Left ventricle myocardium superior (tissue), 1 donor: Measurements from ENCODE around the gene TRNP1. TPM values are rescaled to one million over a fixed set of nuclear protein-coding genes. Genes with fewer than 3 reads are reported as not detected.

ENCODE experiments used
- ATAC-seq: fragments of 200-7000 bp; cut with Tn5 transposase; one replicate; pipeline ENCODE4 v1.9.1; 2020; ENCODE audit warnings: mild to moderate bottlenecking, moderate library complexity
- DNase-seq: peaks from one replicate; pipeline ENCODE4 v3.0.0-alpha.2; 2020
- intact Hi-C: fragments of 100-400 bp; cut with micrococcal nuclease; formaldehyde crosslinking; loops from one replicate; pipeline ENCODE4 v1.11.0; 2022
- total RNA-seq: library from RNA; stranded (reverse); fragmentation: NEBNext Ultra II Directional; extraction: Animal tissue kit (Norgen Biotek cat#: 25700); gene quantifications from one replicate; pipeline ENCODE4 v1.2.1, GENCODE V29; 2021
- donor health status: DM: no; HTN: yes; CAD: no; lungs with severe emphysema.

TRNP1 gene
- total RNA-seq, 1 donor from 2014 or later, result 27.4 TPM

- DNase-seq (no peak), ATAC-seq (no peak)
- intact Hi-C loops, result no loop called here
These were observed 22.9 kb downstream of the TRNP1 start for GRCh38 chr1:27016376-27016775.

- DNase-seq (no peak), ATAC-seq (no peak)
- intact Hi-C loops, result no loop called here
These were observed 23.7 kb downstream of the TRNP1 start for GRCh38 chr1:27017207-27017606.

GRCh38 chr1:27018316-27018715, 24.8 kb downstream of the TRNP1 start:
- intact Hi-C loops, result no loop called here
- DNase-seq (no peak), ATAC-seq (no peak)

- DNase-seq, result no peak
- intact Hi-C loops, result no loop called here
- ATAC-seq, result no peak
These were observed 28.0 kb downstream of the TRNP1 start for GRCh38 chr1:27021354-27022031.

GRCh38 chr1:27025718-27026117, 32.2 kb downstream of the TRNP1 start:
- DNase-seq (no peak), ATAC-seq (no peak)
- intact Hi-C loops, result no loop called here

GRCh38 chr1:27026621-27027574, 33.4 kb downstream of the TRNP1 start:
- DNase-seq, result peak; percentile 41
- peak; percentile 26 for ATAC-seq
- intact Hi-C loops, result no loop called here

GRCh38 chr1:27027575-27028250, 34.2 kb downstream of the TRNP1 start:
- ATAC-seq (no peak), DNase-seq (no peak)
- intact Hi-C loops, result no loop called here

- intact Hi-C loops, result no loop called here
These were observed 36.0 kb downstream of the TRNP1 start for GRCh38 chr1:27029517-27029916.

GRCh38 chr1:27031235-27032118, 38.0 kb downstream of the TRNP1 start:
- ATAC-seq (peak; percentile 91), DNase-seq (peak; percentile 87)
- intact Hi-C loops, result no loop called here

More at GRCh38 chr1:27029517-27029916, 36.0 kb downstream of the TRNP1 start:
- ATAC-seq (no peak), DNase-seq (no peak)

GRCh38 chr1:27032119-27032461, 38.6 kb downstream of the TRNP1 start:
- intact Hi-C loops, result no loop called here
- no peak for ATAC-seq
- DNase-seq, result no peak

GRCh38 chr1:27033043-27033746, 39.7 kb downstream of the TRNP1 start:
- intact Hi-C loops, result no loop called here
- ATAC-seq, result no peak
- DNase-seq, result no peak

- no peak for DNase-seq
- no peak for ATAC-seq
- intact Hi-C loops, result no loop called here
These were observed 41.9 kb downstream of the TRNP1 start for GRCh38 chr1:27035344-27035743.

GRCh38 chr1:27036718-27037117, 43.2 kb downstream of the TRNP1 start:
- ATAC-seq (no peak), DNase-seq (no peak)
- intact Hi-C loops, result no loop called here

GRCh38 chr1:27037518-27037917, 44.0 kb downstream of the TRNP1 start:
- ATAC-seq (no peak), DNase-seq (no peak)
- intact Hi-C loops, result no loop called here

GRCh38 chr1:27038020-27038419, 44.5 kb downstream of the TRNP1 start:
- ATAC-seq (no peak), DNase-seq (no peak)
- intact Hi-C loops, result no loop called here

- no peak for ATAC-seq
These were observed 49.2 kb downstream of the TRNP1 start for GRCh38 chr1:27042670-27043069.

GRCh38 chr1:27044613-27045151, 51.2 kb downstream of the TRNP1 start:
- intact Hi-C loops, result loop anchor here (2.0 kb wide), 1 partner anchor 54 kb away; no protein-coding TSS in a partner anchor
- ATAC-seq, result peak; percentile 94
- peak; percentile 94 for DNase-seq

More at GRCh38 chr1:27042670-27043069, 49.2 kb downstream of the TRNP1 start:
- DNase-seq, result no peak
- intact Hi-C loops, result no loop called here

GRCh38 chr1:27045973-27046558, 52.6 kb downstream of the TRNP1 start:
- intact Hi-C loops, result loop anchor here (2.0 kb wide), 1 partner anchor 53 kb away; no protein-coding TSS in a partner anchor
- ATAC-seq (peak; percentile 78), DNase-seq (peak; percentile 82)
